B cell (primary cell): ENCODE measurements around the gene RLN3. TPM values are rescaled to one million over a fixed set of nuclear protein-coding genes. Genes with fewer than 3 reads are reported as not detected.
A peak's percentile ranks its signal among the peaks of the same experiment; 100 is the strongest.

Experiments used
- ATAC-seq: fragments of 200-7000 bp; cut with Tn5 transposase; one replicate; pipeline ENCODE4 v1.10.0; 2021; ENCODE audit warnings: low read depth, mild to moderate bottlenecking, moderate number of reproducible peaks, moderate library complexity
- CTCF ChIA-PET: fragments of 350-600 bp; sonication (Branson Sonifier 250); formaldehyde crosslinking; loops from one replicate; lab custom pipeline; 2021; ENCODE audit warnings: antibody characterized with exemption, inconsistent platforms; lab: Charles Lee
- POLR2A ChIA-PET: fragments of 350-600 bp; sonication (Branson Sonifier 250); formaldehyde crosslinking; loops from one replicate; lab custom pipeline; 2021; ENCODE audit warnings: antibody characterized with exemption; lab: Charles Lee
- DNase-seq: peaks from one replicate; pipeline ENCODE4 v3.0.0; 2013
- H2AFZ ChIP-seq: 2 replicates; pipeline ENCODE4 v1.6.1; 2012; ENCODE audit warnings: mild to moderate bottlenecking, low read depth, low read length; ENCODE audit not compliant: insufficient read depth, poor library complexity, severe bottlenecking
- H3K27ac ChIP-seq, 2 donors: 1 replicate in 1 of 2; 2 replicates in 1 of 2; pipeline ENCODE4 v1.5.1; 2012 to 2013; ENCODE audit warnings: low read length in 2 of 2, mild to moderate bottlenecking in 2 of 2, moderate library complexity in 1 of 2
- H3K27me3 ChIP-seq, 4 experiments: fragments of 200-600 bp in 1 of 4; sonication (generic) in 1 of 4; replicated peaks in 1 of 4; 1 replicate in 2 of 4; 2 replicates in 2 of 4; pipeline versions ENCODE4 v1.6.1 to v1.7.0; 2013 to 2016; ENCODE audit warnings: low read length in 3 of 4, mild to moderate bottlenecking in 2 of 4, mixed read lengths in 1 of 4, moderate library complexity in 1 of 4; ENCODE audit not compliant: insufficient read depth in 4 of 4, control insufficient read depth in 3 of 4; ENCODE audit errors: control extremely low read depth in 1 of 4
- H3K36me3 ChIP-seq, 2 experiments: replicated peaks in 1 of 2; 1 replicate in 1 of 2; 2 replicates in 1 of 2; pipeline versions ENCODE4 v1.6.1 to v1.7.1; 2013; ENCODE audit warnings: low read length in 1 of 2; ENCODE audit not compliant: insufficient read depth in 2 of 2, control insufficient read depth in 1 of 2; ENCODE audit errors: control extremely low read depth in 1 of 2, extremely low read depth in 1 of 2
- H3K4me1 ChIP-seq, 2 donors: fragments of 200-600 bp in 1 of 2; sonication (generic) in 1 of 2; 1 replicate in 1 of 2; 2 replicates in 1 of 2; pipeline versions ENCODE4 v1.5.1 to v1.6.1; 2013 to 2017; ENCODE audit warnings: low read length in 2 of 2; ENCODE audit not compliant: control insufficient read depth in 2 of 2, insufficient read depth in 2 of 2
- H3K4me2 ChIP-seq: replicated peaks from 2 replicates; pipeline ENCODE3; 2012; ENCODE audit warnings: mild to moderate bottlenecking, low read depth, low read length; ENCODE audit not compliant: poor library complexity, severe bottlenecking
- H3K4me3 ChIP-seq, 5 experiments: fragments of 200-600 bp in 1 of 5; sonication (generic) in 1 of 5; 1 replicate in 3 of 5; 2 replicates in 2 of 5; pipeline versions ENCODE4 v1.5.1 to v1.7.0; 2011 to 2016; ENCODE audit warnings: low read length in 4 of 5, mild to moderate bottlenecking in 4 of 5, low read depth in 2 of 5, control low read depth in 1 of 5, moderate library complexity in 1 of 5; ENCODE audit not compliant: insufficient read depth in 1 of 5; ENCODE audit errors: control extremely low read depth in 1 of 5, extremely low read depth in 1 of 5
- H3K79me2 ChIP-seq: fragments of 200-600 bp; sonication (generic); one replicate; pipeline ENCODE4 v1.6.0; 2016; ENCODE audit warnings: low read length; ENCODE audit not compliant: control insufficient read depth, insufficient read depth
- H3K9ac ChIP-seq: fragments of 200-600 bp; sonication (generic); 2 replicates; pipeline ENCODE4 v1.6.1; 2017; ENCODE audit warnings: mild to moderate bottlenecking, low read length, moderate library complexity
- H3K9me3 ChIP-seq, 3 donors: one replicate each; pipeline versions ENCODE4 v1.6.1 to v1.7.1; 2013; ENCODE audit warnings: low read length in 2 of 3; ENCODE audit not compliant: control insufficient read depth in 2 of 3, insufficient read depth in 1 of 3; ENCODE audit errors: control extremely low read depth in 1 of 3
- H4K20me1 ChIP-seq: 2 replicates; pipeline ENCODE4 v1.6.0; 2012; ENCODE audit warnings: mild to moderate bottlenecking, low read length; ENCODE audit not compliant: insufficient read depth, control insufficient read depth, poor library complexity, severe bottlenecking
- H3K27ac Mint-ChIP-seq: one replicate; pipeline ENCODE4 v1.8.0; 2021; ENCODE audit warnings: mixed read lengths
- H3K27me3 Mint-ChIP-seq: one replicate; pipeline ENCODE4 v1.8.0; 2021; ENCODE audit warnings: mixed read lengths
- H3K4me1 Mint-ChIP-seq: one replicate; pipeline ENCODE4 v1.8.0; 2021; ENCODE audit warnings: mixed read lengths
- H3K4me3 Mint-ChIP-seq: one replicate; pipeline ENCODE4 v1.8.0; 2021; ENCODE audit warnings: mixed read lengths
- H3K9me3 Mint-ChIP-seq: one replicate; pipeline ENCODE4 v1.8.0; 2022; ENCODE audit warnings: mixed read lengths; ENCODE audit not compliant: insufficient read depth
- EZH2 ChIP-seq: IDR thresholded peaks from 2 replicates; pipeline ENCODE4 v1.6.1; 2012; ENCODE audit warnings: borderline replicate concordance, low read depth, mild to moderate bottlenecking, moderate library complexity, low read length; ENCODE audit not compliant: insufficient read depth, poor library complexity, severe bottlenecking
- WGBS: methylation state at CpG from one replicate; pipeline ENCODE4 v1.1.5; 2013; ENCODE audit warnings: missing lambda C conversion rate; ENCODE audit not compliant: insufficient coverage; 5-methylcytosine and 5-hydroxymethylcytosine counted together
- intact Hi-C: fragments of 100-400 bp; cut with micrococcal nuclease; formaldehyde crosslinking; loops from one replicate; pipeline ENCODE4 v1.10.0; 2022
- polyA plus RNA-seq: library from polyadenylated mRNA; depleted of rRNA; stranded (reverse); fragments of >200 nt; gene quantifications from 2 replicates; pipeline ENCODE4 v1.2.3, GENCODE V29; 2012
- total RNA-seq, 2 donors: library from RNA; stranded (reverse); fragments of 120-200 nt in 1 of 2; gene quantifications; 1 replicate in 1 of 2; 2 replicates in 1 of 2; pipeline versions ENCODE4 v1.2.3 to v1.2.4, GENCODE V29; 2013 to 2022
- TF ChIP-seq, protein P1 (sequence below): fragments of 200-600 bp; IDR thresholded peaks from one replicate; pipeline ENCODE4 v1.8.0; 2022; ENCODE audit warnings: antibody characterized with exemption, mild to moderate bottlenecking

RLN3 gene
- total and polyA plus RNA-seq, 2 donors (not counting 1 experiment from before 2014, with no cell fraction given): 0.42 TPM; not detected in 1

DNA sequence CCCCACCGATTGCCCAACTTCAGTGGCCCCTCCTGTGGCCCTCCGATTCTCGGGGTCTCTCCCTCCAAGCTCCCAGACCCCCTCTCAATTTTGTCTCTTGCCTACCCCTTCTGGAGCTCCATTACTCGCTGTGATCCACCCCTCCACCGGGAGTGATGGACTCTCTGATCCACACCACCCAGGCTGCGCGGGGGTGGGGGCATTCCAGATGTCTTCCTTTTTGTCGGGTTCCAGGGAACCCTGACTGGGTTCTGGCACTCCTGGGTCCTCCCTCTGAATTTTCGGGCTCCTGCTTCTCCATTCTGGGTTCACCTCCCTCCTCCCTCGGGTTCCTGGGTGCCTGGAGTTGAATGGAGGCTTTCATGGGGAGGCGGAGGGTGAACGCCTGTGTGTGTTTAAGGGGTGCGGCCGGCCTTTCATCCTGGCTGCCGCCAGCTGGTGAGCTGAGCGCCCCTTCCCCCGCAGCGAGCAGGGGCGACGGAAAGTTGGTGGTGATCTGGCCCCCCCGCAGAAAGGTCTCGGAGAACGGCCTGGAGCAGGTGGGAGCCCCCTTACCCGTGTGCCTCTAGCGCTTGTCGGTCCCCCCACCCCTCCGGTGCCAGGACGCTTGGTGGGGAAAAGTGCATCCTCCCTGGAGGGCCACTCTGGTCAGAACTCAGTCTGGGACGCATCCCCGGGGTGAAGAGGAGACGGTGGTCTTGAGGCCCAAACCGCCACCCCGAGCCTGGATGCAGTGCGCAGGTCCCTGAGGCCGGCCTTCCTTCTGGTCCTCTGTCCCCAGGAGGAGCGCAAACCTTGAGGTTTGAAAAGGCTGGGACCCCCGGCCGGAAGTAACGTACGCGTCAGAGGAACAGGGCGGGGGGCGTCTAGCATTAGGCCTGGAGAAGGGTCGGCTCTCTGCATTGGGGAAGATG is 46.2 kb downstream of the RLN3 start:
- Histone ChIP-seq H3K79me2 (no peaks in the 10 kb centered on the region), H3K36me3 (no peaks in the 10 kb centered on the region), H3K27me3 (peaks cover 0 to 18% (median 5%) of the 10 kb centered on the region in 4 experiments), H3K9ac (peak overlapping the region; percentile 72), H2AFZ (peak overlapping the region; percentile 91), H3K9me3 (peaks cover 0 to 3% (median 0%) of the 10 kb centered on the region in 3 donors), H4K20me1 (no peaks in the 10 kb centered on the region), H3K4me3 (peak overlapping the region; percentile 47 to 79 (median 59)), H3K27ac (no peak overlapping the region), H3K4me1 (peaks cover 31 to 35% of the 10 kb centered on the region in 2 donors), H3K4me2 (peak overlapping the region; percentile 99)
- ATAC-seq (no peak), DNase-seq (peak; percentile 46)
- peak overlapping the region; percentile 34 for H3K27ac Mint-ChIP-seq
- H3K9me3 Mint-ChIP-seq: no peaks in the 10 kb centered on the region
- intact Hi-C loops: loop anchor here (1.0 to 5.0 kb wide), 5 partner anchors 7 to 122 kb away; partner anchors contain the start of genes ASF1B and DCAF15
- peaks cover 5% of the 10 kb centered on the region for H3K27me3 Mint-ChIP-seq
- WGBS: under 1% methylated on average over 39 of the region's 44 CpGs
- CTCF ChIA-PET: interaction anchor here (0.7 to 6.8 kb wide), 21 partner anchors 8 to 406 kb away, joined by 3 to 92 read pairs (median 4); partner anchors contain the start of genes ASF1B, IL27RA and NANOS3
- TF ChIP-seq, protein P1, sequence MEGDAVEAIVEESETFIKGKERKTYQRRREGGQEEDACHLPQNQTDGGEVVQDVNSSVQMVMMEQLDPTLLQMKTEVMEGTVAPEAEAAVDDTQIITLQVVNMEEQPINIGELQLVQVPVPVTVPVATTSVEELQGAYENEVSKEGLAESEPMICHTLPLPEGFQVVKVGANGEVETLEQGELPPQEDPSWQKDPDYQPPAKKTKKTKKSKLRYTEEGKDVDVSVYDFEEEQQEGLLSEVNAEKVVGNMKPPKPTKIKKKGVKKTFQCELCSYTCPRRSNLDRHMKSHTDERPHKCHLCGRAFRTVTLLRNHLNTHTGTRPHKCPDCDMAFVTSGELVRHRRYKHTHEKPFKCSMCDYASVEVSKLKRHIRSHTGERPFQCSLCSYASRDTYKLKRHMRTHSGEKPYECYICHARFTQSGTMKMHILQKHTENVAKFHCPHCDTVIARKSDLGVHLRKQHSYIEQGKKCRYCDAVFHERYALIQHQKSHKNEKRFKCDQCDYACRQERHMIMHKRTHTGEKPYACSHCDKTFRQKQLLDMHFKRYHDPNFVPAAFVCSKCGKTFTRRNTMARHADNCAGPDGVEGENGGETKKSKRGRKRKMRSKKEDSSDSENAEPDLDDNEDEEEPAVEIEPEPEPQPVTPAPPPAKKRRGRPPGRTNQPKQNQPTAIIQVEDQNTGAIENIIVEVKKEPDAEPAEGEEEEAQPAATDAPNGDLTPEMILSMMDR: no peak
- no peak for TF ChIP-seq EZH2
- peak overlapping the region; percentile 87 for H3K4me3 Mint-ChIP-seq
- POLR2A ChIA-PET: interaction anchor here (0.7 kb wide), 1 partner anchor 63 kb away, joined by 3 read pairs; the partner anchor contains the start of gene ASF1B
- H3K4me1 Mint-ChIP-seq: peaks cover 26% of the 10 kb centered on the region
